SK-N-SH (cell line): ENCODE results near the gene CPNE7. TPM values are rescaled to one million over a fixed set of nuclear protein-coding genes. Genes with fewer than 3 reads are reported as not detected.

Source experiments
- CTCF ChIA-PET: fragments of 300-600, 350-600 bp; formaldehyde crosslinking; extraction: SDS; loops from one replicate; lab custom pipeline; 2021; lab: Yijun Ruan, JAX
- POLR2A ChIA-PET: fragments of 350-600 bp; sonication (Branson Sonifier 250); formaldehyde crosslinking; extraction: SDS; loops from one replicate; lab custom pipeline; 2020; ENCODE audit warnings: antibody characterized with exemption, inconsistent platforms; lab: Yijun Ruan, JAX
- DNase-seq: peaks from one replicate; pipeline ENCODE4 v3.0.0; 2012
- H2AFZ ChIP-seq: fragments of 200-600 bp; sonication (generic); 2 replicates; pipeline ENCODE4 v1.8.1; 2016; ENCODE audit warnings: antibody characterized with exemption, mild to moderate bottlenecking, low read depth
- H3F3A ChIP-seq: fragments of 200-600 bp; sonication (generic); replicated peaks from 2 replicates; pipeline ENCODE3; 2016; ENCODE audit warnings: antibody characterized with exemption, mild to moderate bottlenecking; ENCODE audit not compliant: insufficient read depth
- H3K27ac ChIP-seq, 2 experiments: fragments of 200-500 bp in 1 of 2; fragments of 200-600 bp in 1 of 2; sonication (Bioruptor generic) in 1 of 2; sonication (generic), shearing (Covaris generic) in 1 of 2; 2 replicates each; pipeline versions ENCODE4 v1.5.1 to v1.6.1; 2014 to 2016; ENCODE audit warnings: low read depth in 2 of 2, inconsistent platforms in 1 of 2, low read length in 1 of 2, mild to moderate bottlenecking in 1 of 2, mixed read lengths in 1 of 2
- H3K27me3 ChIP-seq: fragments of 200-600 bp; sonication (generic), shearing (Covaris generic); 2 replicates; pipeline ENCODE4 v1.6.1; 2016; ENCODE audit warnings: mixed run types; ENCODE audit not compliant: insufficient read depth
- H3K36me3 ChIP-seq, 2 experiments: fragments of 200-500 bp in 1 of 2; fragments of 200-600 bp in 1 of 2; sonication (Bioruptor generic) in 1 of 2; sonication (generic) in 1 of 2; replicated peaks in 1 of 2; 2 replicates each; pipeline versions ENCODE3 to v1.5.1; 2014 to 2016; ENCODE audit warnings: low read length in 1 of 2, mild to moderate bottlenecking in 1 of 2; ENCODE audit not compliant: insufficient read depth in 2 of 2, control insufficient read depth in 1 of 2
- H3K4me1 ChIP-seq, 2 experiments: fragments of 200-500 bp in 1 of 2; fragments of 200-600 bp in 1 of 2; sonication (Bioruptor generic) in 1 of 2; sonication (generic), shearing (Covaris generic) in 1 of 2; 2 replicates each; pipeline versions ENCODE4 v1.5.1 to v1.6.1; 2014 to 2016; ENCODE audit warnings: low read depth in 1 of 2, low read length in 1 of 2, mixed run types in 1 of 2; ENCODE audit not compliant: insufficient read depth in 2 of 2, control insufficient read depth in 1 of 2
- H3K4me2 ChIP-seq: fragments of 200-600 bp; sonication (generic), shearing (Covaris generic); 2 replicates; pipeline ENCODE4 v1.6.1; 2017; ENCODE audit warnings: mixed run types
- H3K4me3 ChIP-seq, 2 experiments: fragments of 200-500 bp in 1 of 2; fragments of 200-600 bp in 1 of 2; sonication (Bioruptor generic) in 1 of 2; sonication (generic), shearing (Covaris generic) in 1 of 2; 2 replicates each; pipeline versions ENCODE4 v1.5.1 to v1.8.1; 2014 to 2016; ENCODE audit warnings: low read depth in 2 of 2, inconsistent platforms in 1 of 2, low read length in 1 of 2, mild to moderate bottlenecking in 1 of 2, mixed read lengths in 1 of 2, moderate library complexity in 1 of 2
- H3K79me2 ChIP-seq: fragments of 200-600 bp; sonication (generic); 2 replicates; pipeline ENCODE4 v1.8.1; 2017; ENCODE audit warnings: mild to moderate bottlenecking; ENCODE audit not compliant: insufficient read depth
- H3K9ac ChIP-seq: fragments of 200-600 bp; sonication (generic); 2 replicates; pipeline ENCODE4 v1.6.1; 2017; ENCODE audit warnings: mixed run types
- H3K9me2 ChIP-seq: fragments of 200-600 bp; sonication (generic); 2 replicates; pipeline ENCODE4 v1.6.1; 2017; ENCODE audit warnings: mixed run types
- H3K9me3 ChIP-seq: fragments of 200-600 bp; sonication (generic); 2 replicates; pipeline ENCODE4 v1.6.1; 2017; ENCODE audit warnings: mixed run types, mild to moderate bottlenecking, moderate library complexity
- H4K20me1 ChIP-seq: fragments of 200-600 bp; sonication (generic); 2 replicates; pipeline ENCODE4 v1.6.1; 2017; ENCODE audit warnings: mild to moderate bottlenecking, mixed run types; ENCODE audit not compliant: insufficient read depth
- CHD2 ChIP-seq: fragments of 150-350 bp; IDR thresholded peaks from 2 replicates; pipeline ENCODE4 v1.6.1; 2018; ENCODE audit warnings: low read length; ENCODE audit not compliant: partially characterized antibody
- CTCF ChIP-seq: fragments of 200-600 bp; sonication (generic); IDR thresholded peaks from 2 replicates; pipeline ENCODE4 v1.6.1; 2017; ENCODE audit warnings: antibody characterized with exemption, mild to moderate bottlenecking, moderate library complexity
- EP300 ChIP-seq, 2 experiments: IDR thresholded peaks; 2 replicates each; pipeline versions ENCODE4 v1.4.0 to v1.6.1; 2012; ENCODE audit warnings: borderline replicate concordance in 1 of 2, low read depth in 1 of 2, low read length in 1 of 2
- JUND ChIP-seq: IDR thresholded peaks from 2 replicates; pipeline ENCODE4 v1.4.0; 2012
- NRF1 ChIP-seq: IDR thresholded peaks from 2 replicates; pipeline ENCODE4 v1.6.1; 2012; ENCODE audit warnings: low read depth, mild to moderate bottlenecking, low read length
- RCOR1 ChIP-seq: fragments of 150-350 bp; IDR thresholded peaks from 2 replicates; pipeline ENCODE4 v1.6.1; 2017; ENCODE audit warnings: antibody characterized with exemption, low read length
- TCF12 ChIP-seq: IDR thresholded peaks from 2 replicates; pipeline ENCODE4 v1.4.0; 2012
- USF2 ChIP-seq: fragments of 150-350 bp; IDR thresholded peaks from 2 replicates; pipeline ENCODE4 v1.6.1; 2017; ENCODE audit warnings: antibody characterized with exemption, low read length, low read depth, borderline replicate concordance
- WGBS: methylation state at CpG from one replicate; pipeline ENCODE4 v1.1.6; 2017; ENCODE audit warnings: low lambda C conversion rate; 5-methylcytosine and 5-hydroxymethylcytosine counted together
- polyA plus RNA-seq, 3 experiments: library from polyadenylated mRNA; depleted of rRNA; stranded (reverse); fragments of >200 nt; gene quantifications; 2 replicates each; pipeline ENCODE4 v1.2.3, GENCODE V29; 2012
- TF ChIP-seq, protein P1 (sequence below): IDR thresholded peaks from 2 replicates; pipeline ENCODE4 v1.6.1; 2012; ENCODE audit warnings: mild to moderate bottlenecking, low read depth, low read length, moderate library complexity

The CPNE7 gene
- polyA plus RNA-seq, 1 of the 3 experiments (the other 2 are of a cell fraction) = 3.9 TPM

GRCh38 chr16:89589241-89589926 lies 13.8 kb downstream of the CPNE7 start (continued):
- TF ChIP-seq, protein P1, sequence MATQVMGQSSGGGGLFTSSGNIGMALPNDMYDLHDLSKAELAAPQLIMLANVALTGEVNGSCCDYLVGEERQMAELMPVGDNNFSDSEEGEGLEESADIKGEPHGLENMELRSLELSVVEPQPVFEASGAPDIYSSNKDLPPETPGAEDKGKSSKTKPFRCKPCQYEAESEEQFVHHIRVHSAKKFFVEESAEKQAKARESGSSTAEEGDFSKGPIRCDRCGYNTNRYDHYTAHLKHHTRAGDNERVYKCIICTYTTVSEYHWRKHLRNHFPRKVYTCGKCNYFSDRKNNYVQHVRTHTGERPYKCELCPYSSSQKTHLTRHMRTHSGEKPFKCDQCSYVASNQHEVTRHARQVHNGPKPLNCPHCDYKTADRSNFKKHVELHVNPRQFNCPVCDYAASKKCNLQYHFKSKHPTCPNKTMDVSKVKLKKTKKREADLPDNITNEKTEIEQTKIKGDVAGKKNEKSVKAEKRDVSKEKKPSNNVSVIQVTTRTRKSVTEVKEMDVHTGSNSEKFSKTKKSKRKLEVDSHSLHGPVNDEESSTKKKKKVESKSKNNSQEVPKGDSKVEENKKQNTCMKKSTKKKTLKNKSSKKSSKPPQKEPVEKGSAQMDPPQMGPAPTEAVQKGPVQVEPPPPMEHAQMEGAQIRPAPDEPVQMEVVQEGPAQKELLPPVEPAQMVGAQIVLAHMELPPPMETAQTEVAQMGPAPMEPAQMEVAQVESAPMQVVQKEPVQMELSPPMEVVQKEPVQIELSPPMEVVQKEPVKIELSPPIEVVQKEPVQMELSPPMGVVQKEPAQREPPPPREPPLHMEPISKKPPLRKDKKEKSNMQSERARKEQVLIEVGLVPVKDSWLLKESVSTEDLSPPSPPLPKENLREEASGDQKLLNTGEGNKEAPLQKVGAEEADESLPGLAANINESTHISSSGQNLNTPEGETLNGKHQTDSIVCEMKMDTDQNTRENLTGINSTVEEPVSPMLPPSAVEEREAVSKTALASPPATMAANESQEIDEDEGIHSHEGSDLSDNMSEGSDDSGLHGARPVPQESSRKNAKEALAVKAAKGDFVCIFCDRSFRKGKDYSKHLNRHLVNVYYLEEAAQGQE = no peak
- TF ChIP-seq CTCF (no peak), RCOR1 (no peak), TCF12 (no peak), USF2 (no peak), EP300 (IDR thresholded peaks at IDR 0.05; ENCODE audit: borderline replicate concordance in 1 of 2, low read depth in 1 of 2, low read length in 1 of 2) (no peak), JUND (no peak), CHD2 (no peak), NRF1 (no peak)

- no peak overlapping the region for H3K9ac ChIP-seq
- no peaks in the 10 kb centered on the region; a peak in 1 of 4 replicates for H3K4me1 ChIP-seq
- no peaks in the 10 kb centered on the region for H4K20me1 ChIP-seq
- DNase-seq = no peak
- H3K4me3 ChIP-seq = no peak overlapping the region
- no peaks in the 10 kb centered on the region for H3F3A ChIP-seq
- POLR2A ChIA-PET = no interaction called here
- H3K27ac ChIP-seq = no peak overlapping the region
- H3K36me3 ChIP-seq = no peaks in the 10 kb centered on the region
- no peak for TF ChIP-seq TCF12
- H3K9me2 ChIP-seq = no peaks in the 10 kb centered on the region
- 89% methylated on average over 13 of the region's 15 CpGs for WGBS
- no peak overlapping the region for H3K4me2 ChIP-seq
- H3K27me3 ChIP-seq = no peaks in the 10 kb centered on the region
- no peaks in the 10 kb centered on the region for H3K79me2 ChIP-seq
- CTCF ChIA-PET = interaction anchor here (0.6 kb wide), 1 partner anchor 11 kb away, joined by 3 read pairs; no protein-coding TSS in a partner anchor
- H3K9me3 ChIP-seq = no peaks in the 10 kb centered on the region
- H2AFZ ChIP-seq = no peak overlapping the region
These were observed 18.3 kb downstream of the CPNE7 start for GRCh38 chr16:89593841-89594240.
